Activated CD4-positive, alpha-beta T cell treated with anti-CD3 and anti-CD28 coated beads for 1 hour (primary cell): ENCODE results near the gene MBNL2.

Experiments
- DNase-seq: peaks from one replicate; pipeline ENCODE4 v3.0.0-alpha.2; 2020

MBNL2 gene

GRCh38 chr13:97387485-97387839, 165.3 kb downstream of the MBNL2 start:
- DNase-seq: no peak

GRCh38 chr13:97387890-97388289, 165.8 kb downstream of the MBNL2 start:
- no peak for DNase-seq

- no peak for DNase-seq
Measured at GRCh38 chr13:97388373-97388772, 166.2 kb downstream of the MBNL2 start.

GRCh38 chr13:97390941-97391600, 168.9 kb downstream of the MBNL2 start:
- no peak for DNase-seq

GRCh38 chr13:97392020-97392419, 169.9 kb downstream of the MBNL2 start:
- DNase-seq: no peak

- no peak for DNase-seq
Measured at GRCh38 chr13:97394542-97394941, 172.4 kb downstream of the MBNL2 start.

- DNase-seq: no peak
Measured at GRCh38 chr13:97395447-97396136, 173.5 kb downstream of the MBNL2 start.

GRCh38 chr13:97397267-97397666, 175.1 kb downstream of the MBNL2 start:
- DNase-seq: no peak

GRCh38 chr13:97401421-97401820, 179.3 kb downstream of the MBNL2 start:
- DNase-seq: no peak

GRCh38 chr13:97403893-97404750, 182.0 kb downstream of the MBNL2 start:
- DNase-seq: no peak

GRCh38 chr13:97407540-97407939, 185.4 kb downstream of the MBNL2 start:
- no peak for DNase-seq

GRCh38 chr13:97408938-97409337, 186.8 kb downstream of the MBNL2 start:
- DNase-seq: no peak

- DNase-seq: no peak
Measured at GRCh38 chr13:97411984-97412383, 189.9 kb downstream of the MBNL2 start.

GRCh38 chr13:97413694-97414093, 191.6 kb downstream of the MBNL2 start:
- no peak for DNase-seq

- DNase-seq: no peak
Measured at GRCh38 chr13:97414392-97414791, 192.3 kb downstream of the MBNL2 start.

GRCh38 chr13:97417698-97418097, 195.6 kb downstream of the MBNL2 start:
- no peak for DNase-seq

GRCh38 chr13:97422118-97423054, 200.3 kb downstream of the MBNL2 start:
- DNase-seq: no peak

GRCh38 chr13:97423300-97424045, 201.3 kb downstream of the MBNL2 start:
- no peak for DNase-seq

GRCh38 chr13:97425590-97425989, 203.5 kb downstream of the MBNL2 start:
- no peak for DNase-seq

GRCh38 chr13:97426695-97427094, 204.6 kb downstream of the MBNL2 start:
- no peak for DNase-seq

- no peak for DNase-seq
Measured at GRCh38 chr13:97429681-97430081, 207.5 kb downstream of the MBNL2 start.

GRCh38 chr13:97430296-97430695, 208.2 kb downstream of the MBNL2 start:
- no peak for DNase-seq
